DMS153 treated with DMSO at 0.1 percent for 48 hours (cell line): ENCODE results near the gene C6orf136.
A peak's percentile ranks its signal among the peaks of the same experiment; 100 is the strongest.

ENCODE experiments used
- DNase-seq: peaks from one replicate; lab custom pipeline; 2025; ENCODE audit not compliant: unreplicated experiment; lab: John Stamatoyannopoulos, UW

Gene C6orf136

GRCh38 chr6:30646450-30647241 is at the start of gene C6orf136:
C6orf136 (plus strand) TSS chr6:30647133; CDS start chr6:30647232, 99 bp downstream.
- DNase-seq, result peak; percentile 74

- DNase-seq, result peak; percentile 57
Measured at GRCh38 chr6:30597315-30598144, 49.4 kb upstream of the C6orf136 start.

- no peak for DNase-seq
Measured at GRCh38 chr6:30598912-30599624, 47.9 kb upstream of the C6orf136 start.

GRCh38 chr6:30599625-30600324 is 47.2 kb upstream of the C6orf136 start:
- DNase-seq, result no peak

- DNase-seq, result no peak
Measured at GRCh38 chr6:30600451-30600961, 46.4 kb upstream of the C6orf136 start.

DNA sequence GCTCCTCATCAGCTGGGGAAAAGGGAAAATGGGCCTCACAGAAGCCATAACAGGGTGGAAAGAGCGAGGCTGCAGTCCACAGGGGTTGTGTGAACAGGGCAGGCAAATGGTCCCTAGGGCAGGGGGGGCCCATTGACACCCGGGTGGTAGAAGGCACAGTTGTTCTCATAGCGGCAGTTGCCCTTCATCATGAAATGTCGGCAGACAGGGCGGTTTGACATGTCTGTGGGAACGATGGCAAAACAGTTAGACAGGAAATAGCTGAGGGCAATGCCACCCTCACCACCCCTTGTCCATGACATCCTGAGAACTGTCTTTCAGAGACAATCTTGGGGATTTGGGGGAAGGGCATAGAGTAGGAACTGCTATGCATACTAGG is 45.5 kb upstream of the C6orf136 start:
- DNase-seq, result no peak

- no peak for DNase-seq
Measured at GRCh38 chr6:30601815-30602641, 44.9 kb upstream of the C6orf136 start.

- no peak for DNase-seq
Measured at GRCh38 chr6:30603961-30604360, 43.0 kb upstream of the C6orf136 start.

DNA sequence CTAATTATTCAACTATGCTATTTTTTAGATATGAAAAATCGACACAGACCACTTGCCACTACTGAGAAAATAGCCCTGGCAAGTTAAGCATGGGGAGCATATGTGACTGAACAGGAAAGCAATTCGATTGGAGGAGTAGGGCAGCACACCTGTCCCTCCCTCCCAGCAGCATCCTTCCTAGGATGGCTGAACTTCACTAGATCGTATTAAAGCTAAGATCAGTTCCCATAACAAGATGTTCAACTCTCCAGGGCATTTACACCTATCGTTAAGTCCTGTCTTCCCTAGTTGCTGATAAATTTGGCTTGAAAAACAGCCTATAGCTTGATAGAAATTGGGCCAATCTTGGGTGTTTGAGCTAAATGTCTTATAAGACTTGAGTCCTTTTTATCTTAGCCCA is 36.9 kb upstream of the C6orf136 start:
- DNase-seq, result no peak

DNA sequence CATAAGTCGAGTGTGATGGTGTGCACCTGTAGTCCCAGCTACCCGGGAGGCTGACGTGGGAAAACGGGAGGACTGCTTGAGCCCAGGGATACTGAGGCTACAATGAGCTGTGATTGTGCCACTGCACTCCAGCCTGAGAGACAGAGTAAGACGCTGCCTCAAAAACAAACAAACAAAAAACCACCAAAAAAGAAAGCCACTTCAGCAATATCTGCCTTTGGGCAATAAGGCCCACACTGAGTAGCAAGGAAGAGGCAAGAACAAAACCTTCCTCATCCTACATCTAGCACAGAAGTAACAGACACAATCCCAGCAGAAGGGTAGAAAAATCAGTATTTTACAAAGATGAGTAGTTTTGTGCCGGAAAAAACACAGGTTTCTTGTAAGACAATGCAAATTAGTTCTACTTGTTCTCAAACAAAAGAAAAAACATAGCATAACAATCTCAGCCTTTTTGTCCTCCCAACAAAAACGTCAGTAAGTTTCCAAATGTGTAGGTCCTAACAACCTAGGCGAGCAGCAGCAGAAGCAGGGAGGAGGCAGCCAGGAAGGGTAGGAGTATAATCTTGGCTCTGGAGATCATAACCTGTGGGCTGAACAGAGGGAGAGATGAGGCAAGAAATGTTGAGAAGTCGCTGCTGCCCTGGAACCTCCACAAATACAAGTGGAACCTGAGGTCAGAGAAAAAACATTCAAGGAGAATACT is 35.6 kb upstream of the C6orf136 start:
- no peak for DNase-seq

GRCh38 chr6:30611856-30612194 is 35.1 kb upstream of the C6orf136 start:
- DNase-seq, result no peak

GRCh38 chr6:30612213-30612612 is 34.7 kb upstream of the C6orf136 start:
- DNase-seq, result no peak

GRCh38 chr6:30612687-30613248 is 34.2 kb upstream of the C6orf136 start:
- DNase-seq, result no peak

- no peak for DNase-seq
Measured at GRCh38 chr6:30613251-30614043, 33.5 kb upstream of the C6orf136 start.

GRCh38 chr6:30614044-30614842 is 32.7 kb upstream of the C6orf136 start:
- DNase-seq, result peak; percentile 52

GRCh38 chr6:30614843-30615218 is 32.1 kb upstream of the C6orf136 start:
- DNase-seq, result peak; percentile 86

GRCh38 chr6:30615219-30615957 is 31.5 kb upstream of the C6orf136 start:
- peak; percentile 65 for DNase-seq
